ENCODE results near the gene OR56A5.

OR56A5 gene

GRCh38 chr11:6002202-6002699 lies 34.0 kb upstream of the OR56A5 start:
- ATAC-seq (ENCODE audit: low read depth): no peak
- Histone ChIP-seq H3K4me1 (ENCODE audit: insufficient read depth, poor library complexity, severe bottlenecking) (no peaks in the 10 kb centered on the region), H3K36me3 (ENCODE audit: low read depth) (no peaks in the 10 kb centered on the region), H3K9me3 (ENCODE audit: severe bottlenecking) (no peaks in the 10 kb centered on the region), H3K4me3 (ENCODE audit: severe bottlenecking) (no peak overlapping the region), H3K27me3 (ENCODE audit: insufficient read depth, poor library complexity, severe bottlenecking) (no peaks in the 10 kb centered on the region), H3K27ac (ENCODE audit: poor library complexity, severe bottlenecking) (no peak overlapping the region)
- no peak for TF ChIP-seq CTCF (IDR thresholded peaks at IDR 0.05; ENCODE audit: poor library complexity, severe bottlenecking)
- no peak for DNase-seq (ENCODE audit: low spot score)

GRCh38 chr11:5994791-5995190 lies 26.5 kb upstream of the OR56A5 start:
- DNase-seq (ENCODE audit: low spot score) (no peak), ATAC-seq (ENCODE audit: low read depth) (no peak)
- no peak overlapping the region for H3K27ac ChIP-seq (ENCODE audit: poor library complexity, severe bottlenecking)
- no peak for TF ChIP-seq CTCF (IDR thresholded peaks at IDR 0.05; ENCODE audit: poor library complexity, severe bottlenecking)
- H3K27me3 ChIP-seq (ENCODE audit: insufficient read depth, poor library complexity, severe bottlenecking): no peaks in the 10 kb centered on the region
- H3K36me3 ChIP-seq (ENCODE audit: low read depth): no peaks in the 10 kb centered on the region
- no peaks in the 10 kb centered on the region for H3K4me1 ChIP-seq (ENCODE audit: insufficient read depth, poor library complexity, severe bottlenecking)
- no peak overlapping the region for H3K4me3 ChIP-seq (ENCODE audit: severe bottlenecking)
- H3K9me3 ChIP-seq (ENCODE audit: severe bottlenecking): no peaks in the 10 kb centered on the region

- Histone ChIP-seq H3K36me3 (ENCODE audit: low read depth) (no peaks in the 10 kb centered on the region), H3K4me1 (ENCODE audit: insufficient read depth, poor library complexity, severe bottlenecking) (no peaks in the 10 kb centered on the region), H3K27me3 (ENCODE audit: insufficient read depth, poor library complexity, severe bottlenecking) (peaks cover 5% of the 10 kb centered on the region), H3K9me3 (ENCODE audit: severe bottlenecking) (no peaks in the 10 kb centered on the region), H3K4me3 (ENCODE audit: severe bottlenecking) (no peak overlapping the region), H3K27ac (ENCODE audit: poor library complexity, severe bottlenecking) (no peak overlapping the region)
- DNase-seq (ENCODE audit: low spot score) (no peak), ATAC-seq (ENCODE audit: low read depth) (peak; percentile 65; the same call in 2 of the 3 replicates)
- peak; percentile 68 for TF ChIP-seq CTCF (IDR thresholded peaks at IDR 0.05; ENCODE audit: poor library complexity, severe bottlenecking)
Observed at GRCh38 chr11:5992604-5993251, 24.4 kb upstream of the OR56A5 start.

GRCh38 chr11:5992150-5992549 lies 23.9 kb upstream of the OR56A5 start:
- no peak for DNase-seq (ENCODE audit: low spot score)
- H3K4me1 ChIP-seq (ENCODE audit: insufficient read depth, poor library complexity, severe bottlenecking): no peaks in the 10 kb centered on the region

More at GRCh38 chr11:5992150-5992549, 23.9 kb upstream of the OR56A5 start:
- no peaks in the 10 kb centered on the region for H3K9me3 ChIP-seq (ENCODE audit: severe bottlenecking)
- H3K4me3 ChIP-seq (ENCODE audit: severe bottlenecking): no peak overlapping the region
- no peaks in the 10 kb centered on the region for H3K36me3 ChIP-seq (ENCODE audit: low read depth)
- H3K27ac ChIP-seq (ENCODE audit: poor library complexity, severe bottlenecking): no peak overlapping the region
- H3K27me3 ChIP-seq (ENCODE audit: insufficient read depth, poor library complexity, severe bottlenecking): peaks cover 5% of the 10 kb centered on the region
- no peak for ATAC-seq (ENCODE audit: low read depth)
- TF ChIP-seq CTCF (IDR thresholded peaks at IDR 0.05; ENCODE audit: poor library complexity, severe bottlenecking): no peak
